Gastroesophageal sphincter (tissue), 3 donors: ENCODE data around the gene CD200R1.

Experiments used
- CTCF ChIP-seq, 4 experiments: fragments of 200-600 bp in 2 of 4; fragments of 450-650 bp in 2 of 4; sonication (generic) in 1 of 4; IDR thresholded peaks; one replicate each; pipeline ENCODE4 v1.5.1; 2017 to 2019; ENCODE audit warnings: antibody characterized with exemption in 4 of 4, mild to moderate bottlenecking in 2 of 4, moderate library complexity in 2 of 4
- EP300 ChIP-seq: sonication (generic); formaldehyde crosslinking; IDR thresholded peaks from one replicate; pipeline ENCODE4 v1.6.1; 2017; ENCODE audit warnings: antibody characterized with exemption, mild to moderate bottlenecking
- POLR2A ChIP-seq, 2 donors: fragments of 450-650 bp; IDR thresholded peaks; one replicate each; pipeline ENCODE4 v1.6.1; 2017; ENCODE audit warnings: antibody characterized with exemption in 2 of 2, mild to moderate bottlenecking in 2 of 2, moderate library complexity in 1 of 2
- POLR2AphosphoS5 ChIP-seq: sonication (generic); formaldehyde crosslinking; IDR thresholded peaks from one replicate; pipeline ENCODE4 v1.6.1; 2017; ENCODE audit warnings: antibody characterized with exemption

GRCh38 chr3:113005611-113006010 lies 30.7 kb upstream of the CD200R1 start:
- TF ChIP-seq POLR2AphosphoS5 (no peak), CTCF (IDR thresholded peaks at IDR 0.05) (no peak), POLR2A (IDR thresholded peaks at IDR 0.05) (no peak), EP300 (no peak)
